Astrocyte of the hippocampus (primary cell): ENCODE measurements around the gene TGM1.
A peak's percentile ranks its signal among the peaks of the same experiment; 100 is the strongest.

ENCODE experiments used
- DNase-seq: peaks from one replicate; pipeline ENCODE4 v3.0.0; 2011; ENCODE audit warnings: low read depth, low spot score

The TGM1 gene

DNA sequence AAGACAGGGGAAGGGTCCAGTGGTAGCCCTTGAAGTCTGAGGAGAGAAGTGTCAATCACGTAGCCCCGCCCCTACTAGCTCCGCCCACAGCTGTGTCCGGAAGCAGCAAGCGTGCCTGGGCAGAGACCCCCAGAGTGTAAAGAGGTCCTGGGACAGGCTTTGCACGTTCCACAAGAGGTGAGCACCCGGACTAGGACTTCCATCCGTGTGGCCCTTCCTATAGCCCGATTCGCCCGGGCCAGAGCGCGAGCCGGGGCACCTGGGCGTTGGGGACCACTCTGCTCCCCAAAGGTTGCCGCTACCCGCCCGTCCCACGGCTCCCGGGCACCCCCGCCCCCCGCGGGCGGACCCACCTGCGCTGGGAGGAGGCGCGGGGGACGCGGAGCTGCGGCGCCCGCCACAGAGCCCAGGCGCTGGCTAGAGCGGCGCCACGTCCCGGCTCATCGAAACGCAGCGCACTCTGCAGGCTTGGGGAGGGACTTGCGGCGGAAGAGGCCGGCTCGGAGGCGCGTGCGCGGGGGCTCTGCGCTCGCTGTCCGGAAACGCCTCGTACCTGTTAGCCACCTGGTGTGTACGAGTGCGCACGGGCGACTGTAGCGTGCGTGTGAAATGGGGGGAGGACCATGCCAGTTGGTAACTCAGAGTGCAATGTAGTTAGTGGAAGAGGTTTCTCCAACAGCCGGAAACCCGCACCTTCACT, 8.3 kb upstream of the TGM1 start, which contains the start of gene RABGGTA:
TSS of gene RABGGTA (minus strand) at position 464 of the 700 bp plus-strand sequence. CDS start 482 bp downstream, outside the sequence.
- peak; percentile 95 for DNase-seq

DNA sequence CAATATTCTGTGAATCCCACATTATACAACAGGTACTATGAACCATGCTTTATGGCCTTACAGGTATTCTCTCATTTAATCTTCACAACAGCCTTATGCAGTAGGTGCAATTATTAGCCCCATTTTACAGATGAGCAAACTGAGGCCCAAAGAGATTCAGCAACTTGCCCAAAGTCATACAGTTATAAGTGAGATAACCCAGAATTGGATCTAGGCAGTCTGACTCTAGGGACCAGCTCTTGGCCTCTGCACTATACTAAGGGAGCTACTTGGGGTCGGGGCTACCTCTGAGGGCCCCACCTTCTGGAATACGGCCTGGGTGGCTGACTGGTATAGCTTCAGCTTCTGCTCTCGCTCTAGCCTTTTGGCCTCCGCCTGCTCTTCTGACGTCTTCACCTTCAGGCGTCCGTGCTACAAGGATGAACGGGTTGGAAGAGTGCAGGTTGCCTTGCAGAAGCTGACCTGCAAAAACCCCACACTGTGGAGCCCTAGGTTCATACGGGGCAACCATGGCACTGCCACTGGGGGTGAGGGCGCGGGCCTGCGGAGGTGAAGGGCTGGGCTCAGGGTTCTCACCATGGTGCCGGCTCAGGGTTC, 7.7 kb upstream of the TGM1 start:
- DNase-seq = no peak

DNA sequence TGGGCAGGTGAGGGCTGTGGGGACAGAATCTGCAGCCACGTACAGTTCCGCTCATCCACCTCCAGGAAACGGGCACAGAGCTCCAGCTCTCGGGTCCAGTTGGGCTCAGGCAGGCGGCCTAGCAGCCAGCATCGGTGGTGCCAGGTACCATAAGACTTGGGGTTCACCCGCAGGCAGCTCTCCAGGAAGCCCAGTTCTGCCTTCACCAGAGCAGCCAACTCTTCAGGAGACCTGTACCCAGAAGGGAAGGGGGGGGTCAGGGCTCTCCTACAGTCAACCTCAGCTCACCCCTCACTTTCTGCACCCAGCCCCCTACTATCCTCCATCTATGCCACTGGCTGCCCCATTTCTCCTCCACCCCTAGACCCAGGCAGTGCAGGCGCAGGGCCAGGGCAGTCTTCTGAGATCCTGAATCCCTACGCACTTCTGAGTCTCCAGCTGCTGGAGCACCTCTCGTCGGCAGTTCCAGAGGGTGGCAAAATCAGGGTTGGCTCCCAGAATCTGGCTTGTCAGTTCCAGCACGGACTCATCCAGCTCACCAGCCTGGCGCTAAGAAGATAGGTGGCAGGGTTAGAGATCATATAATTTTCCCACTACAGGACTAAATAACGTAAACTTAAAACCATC, 7.0 kb upstream of the TGM1 start:
- no peak for DNase-seq

DNA sequence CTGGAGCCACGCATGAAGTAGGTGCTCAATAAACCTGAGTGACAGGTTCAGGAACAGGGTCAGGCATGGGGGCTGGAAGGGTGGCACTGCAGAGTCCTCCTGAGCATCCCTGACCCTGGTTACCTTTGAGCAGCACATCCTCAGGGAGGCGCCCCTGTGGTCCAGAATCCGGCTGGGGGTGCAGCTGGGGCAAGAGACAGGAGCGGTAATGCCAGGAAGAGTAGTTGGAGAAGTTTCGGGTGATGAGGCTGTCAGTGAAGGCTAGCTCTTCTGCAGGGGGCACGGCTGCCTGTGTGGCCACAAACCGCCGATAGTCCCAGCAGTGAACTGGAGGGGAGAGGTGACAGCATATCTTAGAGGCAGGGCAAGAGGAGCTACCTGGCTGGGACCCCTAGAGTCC, 6.4 kb upstream of the TGM1 start:
- no peak for DNase-seq

DNA sequence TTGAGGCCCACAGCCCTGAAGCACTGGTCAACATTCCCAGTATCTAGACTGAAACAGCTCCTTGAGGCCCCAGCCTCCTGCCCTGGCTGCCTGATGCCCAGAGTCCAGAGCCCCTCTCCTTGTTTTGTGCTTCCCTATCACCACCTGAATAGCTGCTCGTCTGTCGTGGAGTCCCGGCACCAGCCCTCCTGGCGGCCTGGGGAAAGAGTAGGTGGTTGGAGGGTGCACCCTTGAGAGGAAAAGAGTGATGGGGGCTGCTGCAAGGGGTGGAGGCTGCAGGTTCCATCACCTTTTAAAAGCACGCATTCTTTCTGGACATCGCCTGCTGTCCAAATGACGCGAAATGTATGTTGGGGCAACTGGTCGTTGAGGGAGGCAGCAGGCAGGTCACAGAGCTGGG, 5.2 kb upstream of the TGM1 start:
- no peak for DNase-seq

DNA sequence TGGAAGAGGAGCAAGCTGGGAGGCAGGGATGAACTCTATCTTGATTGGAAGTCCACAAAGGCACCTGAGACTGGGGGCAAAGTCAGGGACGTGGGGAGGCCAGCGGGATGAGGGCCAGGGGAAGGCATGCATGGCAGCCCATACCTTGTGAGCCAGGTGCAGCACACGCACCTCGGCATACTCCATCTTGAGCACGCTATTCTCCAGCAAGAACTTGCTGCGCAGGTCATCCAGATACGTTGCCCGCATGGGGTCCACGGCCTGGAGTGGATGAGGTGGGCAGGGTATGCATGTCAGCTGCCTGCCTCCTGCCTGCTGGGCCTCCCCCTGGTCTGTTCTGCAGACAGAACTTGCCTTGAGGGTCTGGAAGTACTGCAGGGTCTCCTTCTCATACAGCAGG, 4.5 kb upstream of the TGM1 start:
- no peak for DNase-seq

DNA sequence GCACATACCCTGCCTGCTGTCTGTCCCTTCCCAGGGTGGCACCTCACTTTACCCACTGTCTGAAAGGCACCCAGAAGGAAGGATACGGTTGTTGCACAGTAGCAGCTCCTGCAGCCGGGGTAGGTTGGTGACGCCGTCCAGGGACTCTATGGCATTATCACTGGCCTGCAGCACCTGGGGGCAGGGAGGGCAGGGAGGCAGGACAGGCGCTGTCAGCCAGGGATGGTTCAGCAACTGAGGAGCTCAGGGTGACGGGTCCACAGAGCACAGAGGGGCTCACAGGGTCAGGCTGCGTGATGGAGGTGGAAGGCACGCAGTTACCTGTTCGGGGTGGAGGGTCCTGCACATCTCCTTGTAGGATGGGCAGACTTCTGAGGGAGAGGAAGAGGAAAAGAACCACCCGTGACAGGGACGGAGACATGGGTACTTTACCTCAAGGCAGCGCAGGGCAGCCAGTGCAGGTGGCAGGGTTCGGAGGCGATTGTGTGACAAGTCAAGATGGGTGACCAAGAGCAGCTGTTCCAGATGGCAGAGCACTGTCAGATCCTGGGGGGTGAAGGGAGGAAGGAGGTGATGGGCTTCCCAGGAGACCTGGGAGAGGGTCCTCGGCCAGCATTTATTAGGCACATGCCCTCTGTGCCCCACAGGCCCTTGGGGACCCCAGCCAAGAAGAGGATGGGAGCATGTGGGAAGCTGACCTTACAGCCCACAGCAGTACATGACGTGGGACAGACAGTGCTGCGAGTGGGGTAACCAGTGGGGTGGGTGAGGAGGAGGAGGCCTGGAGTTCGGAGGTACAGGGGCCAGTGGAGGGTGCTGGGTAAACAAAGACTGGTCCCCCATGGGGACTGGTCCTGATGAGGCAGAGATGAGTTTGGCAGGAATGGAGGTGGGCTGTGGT, 3.6 kb upstream of the TGM1 start:
- no peak for DNase-seq

DNA sequence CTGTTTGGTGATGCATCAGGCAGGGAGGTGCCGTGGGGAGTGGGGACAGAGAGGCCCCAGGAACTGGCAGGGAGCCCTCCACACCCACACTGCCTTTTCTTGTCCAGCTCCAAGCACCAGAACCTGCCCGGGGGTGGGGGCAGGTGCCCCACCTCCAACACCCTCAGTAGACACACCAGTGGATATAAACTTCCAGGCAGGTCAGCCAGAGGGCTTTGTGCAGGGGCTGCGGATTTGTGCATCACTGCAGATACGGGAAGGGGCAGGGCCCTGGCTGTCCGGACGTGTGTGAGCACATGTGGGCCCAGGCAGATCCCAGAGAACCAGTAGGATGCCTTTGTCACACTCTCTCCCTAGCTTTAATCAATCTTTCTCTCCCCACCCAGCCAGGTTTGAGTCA, 1.3 kb upstream of the TGM1 start:
- DNase-seq = no peak

DNA sequence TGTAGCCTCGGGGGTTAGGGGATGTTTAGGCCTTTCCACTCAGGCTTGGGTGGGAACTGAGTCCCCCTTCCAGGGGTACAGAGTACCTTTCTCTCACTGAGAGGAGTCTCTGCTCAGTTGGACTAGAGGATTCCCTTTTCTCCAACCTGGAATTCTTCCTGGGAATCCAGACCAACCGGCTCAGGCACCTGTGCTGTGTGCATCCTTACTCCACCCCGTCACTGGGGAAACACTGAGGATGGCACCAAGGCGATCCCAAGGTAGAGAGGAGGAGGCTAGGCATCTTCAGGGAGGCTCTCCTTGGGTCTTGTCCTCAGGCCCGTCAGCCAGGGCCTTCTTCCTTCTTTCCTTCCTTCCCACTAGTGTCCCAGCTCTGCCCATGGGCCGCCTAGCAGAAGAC, 871 bp upstream of the TGM1 start:
- no peak for DNase-seq

DNA sequence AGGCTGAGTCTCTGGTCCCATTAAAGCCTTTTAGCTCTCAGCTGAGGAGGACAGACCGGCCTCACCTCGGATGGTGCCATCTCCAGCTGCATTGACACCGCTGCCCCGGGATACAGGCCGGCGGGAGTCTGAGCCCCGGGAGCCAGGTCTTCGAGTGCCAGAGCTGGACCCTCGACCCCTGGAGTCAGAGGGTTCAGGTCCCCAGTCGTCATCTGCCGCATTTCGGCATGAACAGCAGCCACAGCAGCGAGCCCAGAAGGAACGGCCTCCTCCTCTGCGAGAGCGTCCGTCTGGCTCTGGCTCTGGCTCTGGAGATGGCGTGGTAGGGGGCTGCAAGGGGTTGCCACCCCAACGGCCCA, 1.0 kb downstream of the TGM1 start:
- DNase-seq = no peak

DNA sequence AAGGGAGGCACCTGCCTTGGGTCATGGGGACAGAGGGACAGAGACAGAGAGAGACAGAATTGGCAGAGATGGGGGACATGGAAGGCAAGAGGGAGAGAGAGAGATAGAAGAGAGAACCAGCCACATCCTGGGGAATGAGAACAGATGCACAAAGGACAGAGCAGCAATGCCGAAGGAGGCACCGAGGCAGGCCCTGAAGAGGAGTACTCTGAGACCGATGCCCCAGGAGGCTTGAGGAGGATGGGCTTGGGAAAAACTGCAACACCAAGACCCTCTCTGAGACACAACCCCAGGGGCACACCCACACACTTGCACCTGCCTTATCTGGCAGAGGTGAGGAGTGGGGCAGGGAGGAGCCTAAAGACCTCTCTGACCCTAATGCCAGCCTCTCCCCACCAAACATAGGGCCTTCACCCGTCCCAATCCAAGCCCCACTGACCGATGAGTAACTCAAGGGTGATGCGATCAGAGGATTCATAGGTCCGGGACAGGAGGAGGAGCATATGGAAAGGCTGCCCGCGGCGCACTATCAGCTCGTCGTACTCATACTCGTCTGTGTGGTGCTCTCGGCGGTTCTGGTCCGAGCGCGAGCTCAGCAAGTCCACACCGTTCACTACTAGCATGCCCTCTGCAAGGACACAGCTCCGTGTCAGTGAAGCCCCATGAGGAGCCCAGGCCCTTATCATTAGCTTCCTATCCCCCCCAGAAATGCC, 1.6 kb downstream of the TGM1 start:
- DNase-seq = no peak

DNA sequence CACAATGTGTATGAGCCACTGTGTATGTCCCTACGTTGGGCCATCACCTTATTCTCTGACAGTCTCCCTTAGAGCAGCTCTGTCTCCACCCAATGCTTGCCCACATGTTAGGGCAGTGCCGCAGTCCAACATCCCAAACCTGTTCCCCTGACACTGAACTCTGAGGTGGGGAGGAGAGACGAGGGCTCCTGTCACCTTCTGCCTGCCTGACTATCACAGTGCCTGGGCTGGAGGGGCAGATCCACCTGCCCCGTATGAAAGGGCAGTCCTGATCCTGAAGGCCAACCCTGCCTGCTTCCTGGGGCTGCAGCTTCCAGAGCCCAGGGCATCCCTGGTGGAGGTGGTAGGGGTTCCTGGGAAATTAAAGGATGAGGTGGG, 2.2 kb downstream of the TGM1 start:
- no peak for DNase-seq

DNA sequence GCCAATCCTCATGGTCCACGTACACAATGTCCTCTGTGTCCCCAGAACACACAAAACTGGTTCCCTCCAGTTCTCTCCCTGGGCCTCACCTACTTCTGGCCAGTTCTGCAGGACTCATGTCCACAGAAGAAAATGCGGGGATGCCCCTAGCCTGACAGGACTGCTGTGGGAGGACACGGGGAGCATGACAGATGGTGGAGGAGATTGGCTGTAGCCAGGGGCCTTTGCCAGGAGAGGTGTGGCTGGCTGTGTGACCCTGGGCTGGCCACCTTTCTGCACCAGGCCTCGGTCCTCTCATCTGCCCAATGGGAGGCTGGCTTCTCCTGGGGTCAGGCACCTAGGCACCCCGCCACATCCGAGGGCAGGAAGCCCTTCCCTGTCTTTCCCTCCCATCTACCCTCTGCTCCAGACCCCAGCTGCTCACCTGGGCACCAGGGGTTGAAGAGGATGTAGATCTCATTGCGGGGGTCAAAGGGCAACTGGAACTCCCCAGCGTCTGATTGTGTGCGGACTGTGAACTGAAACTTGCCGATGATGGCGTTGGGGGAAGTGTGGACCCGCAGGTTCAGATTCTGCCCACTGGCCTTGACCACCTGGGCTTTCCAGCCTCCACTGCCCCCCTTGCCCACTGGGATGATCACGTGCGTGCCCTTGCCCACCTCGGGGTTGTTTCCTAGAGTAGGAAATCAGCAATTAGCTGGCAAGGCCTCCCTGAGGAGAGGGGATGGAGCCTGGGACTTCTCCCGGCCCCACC, 2.8 kb downstream of the TGM1 start:
- DNase-seq = no peak

DNA sequence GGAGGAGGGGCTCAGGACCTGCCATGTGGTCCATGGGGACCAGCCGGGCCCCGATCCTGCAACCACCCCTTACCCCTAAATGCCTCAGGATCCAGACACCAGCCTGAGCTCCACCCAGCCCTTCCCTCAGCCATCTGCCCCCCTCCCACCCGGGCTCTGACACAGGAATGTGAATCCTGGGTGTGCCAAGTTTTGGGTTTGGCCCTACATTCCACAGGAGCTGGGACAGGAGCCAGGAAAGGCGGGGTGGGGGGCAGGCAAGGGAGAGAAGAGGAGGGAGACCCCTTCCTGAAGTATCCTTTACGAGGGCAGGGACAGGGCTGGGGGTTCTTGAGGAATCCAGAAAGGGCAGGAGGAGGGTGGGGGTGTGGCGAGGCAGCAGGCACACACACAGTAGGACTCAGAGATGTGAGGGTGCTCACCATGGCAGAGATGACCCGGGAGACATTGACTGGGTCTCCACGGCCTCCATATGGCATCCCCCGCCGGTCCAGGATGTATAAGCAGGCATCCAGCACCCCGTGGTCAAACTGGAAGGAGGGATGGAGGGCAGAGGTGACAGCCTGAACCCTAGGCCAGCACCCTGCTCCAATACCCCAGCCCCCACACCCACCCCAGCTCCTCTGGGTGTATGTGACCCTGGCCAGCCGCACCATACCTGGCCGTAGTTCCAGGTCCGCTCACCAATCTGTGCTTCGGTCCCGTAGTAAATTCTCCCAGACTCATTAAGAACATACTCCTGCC, 3.5 kb downstream of the TGM1 start:
- DNase-seq = peak; percentile 93

DNA sequence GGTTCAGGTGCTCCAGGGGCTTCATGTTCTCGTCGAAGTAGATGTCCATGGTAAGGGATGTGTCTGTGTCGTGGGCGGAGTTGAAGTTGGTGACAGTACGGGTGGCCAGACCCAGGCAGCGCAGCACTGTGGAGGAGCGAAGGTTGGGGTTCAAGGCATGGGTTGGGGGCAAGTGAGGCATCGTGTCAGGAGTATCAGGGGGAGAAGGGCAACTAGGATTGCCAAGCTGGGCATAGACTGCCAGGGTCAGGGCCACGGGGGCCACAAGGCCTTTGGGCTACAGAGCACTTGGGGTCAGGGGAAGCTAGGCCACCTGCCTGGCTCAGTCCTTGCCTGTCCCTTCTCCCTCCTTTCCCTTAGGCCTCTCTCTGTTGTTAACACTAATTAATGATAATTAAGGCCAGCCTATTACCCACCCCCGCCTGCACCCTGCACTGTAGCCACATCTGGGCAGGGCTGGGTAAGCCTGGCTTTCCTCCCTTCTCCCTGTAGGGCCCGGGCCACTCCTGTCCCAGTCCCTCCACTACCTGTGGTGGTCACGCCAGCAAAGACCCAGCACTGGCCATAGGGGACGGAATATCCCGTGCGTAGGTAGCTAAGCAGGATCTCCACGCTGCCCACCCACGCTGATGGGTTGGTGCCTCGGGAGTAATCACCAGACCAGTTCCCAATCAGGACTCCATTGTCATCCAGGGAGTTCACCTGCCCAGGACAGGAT, 4.3 kb downstream of the TGM1 start:
- DNase-seq = no peak

DNA sequence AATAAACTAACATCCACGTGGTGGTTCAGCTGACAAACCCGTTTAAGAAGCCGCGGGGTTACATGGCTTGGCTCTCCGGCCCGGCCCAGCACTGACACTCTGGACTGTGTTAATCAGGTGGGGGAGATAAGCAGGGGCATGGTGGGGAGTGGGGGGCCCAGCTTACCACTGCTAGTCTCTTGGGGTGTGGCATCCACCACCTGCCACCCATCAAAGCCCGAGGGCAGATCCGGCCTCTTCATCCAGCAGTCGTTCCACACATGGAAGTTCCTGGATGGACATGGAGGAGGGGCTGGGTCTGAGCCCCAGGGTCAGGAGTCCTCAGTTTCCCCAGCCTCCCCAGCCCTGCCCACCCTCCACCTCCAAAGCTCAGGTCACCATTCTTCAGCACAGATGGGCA, 4.9 kb downstream of the TGM1 start:
- DNase-seq = no peak

DNA sequence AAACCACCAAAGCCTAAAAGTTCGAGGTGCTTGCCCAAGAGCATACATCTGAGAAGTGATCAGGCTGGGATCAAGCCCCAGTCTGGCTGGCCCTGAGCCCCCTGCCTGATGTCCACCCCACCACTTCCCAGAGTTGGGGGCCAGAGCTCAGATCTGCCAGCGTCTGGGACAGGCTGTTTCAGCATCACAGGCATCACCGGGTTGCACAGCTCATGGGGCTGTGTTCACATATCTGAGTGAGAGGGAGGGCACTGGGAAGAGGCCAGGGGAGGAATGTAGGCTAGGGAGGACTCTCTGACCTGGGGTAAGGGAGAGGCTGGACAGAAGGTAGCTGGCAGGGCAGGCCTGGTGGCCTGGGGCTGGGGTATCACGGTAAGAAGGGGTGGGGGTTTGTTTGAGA, 6.0 kb downstream of the TGM1 start:
- no peak for DNase-seq

DNA sequence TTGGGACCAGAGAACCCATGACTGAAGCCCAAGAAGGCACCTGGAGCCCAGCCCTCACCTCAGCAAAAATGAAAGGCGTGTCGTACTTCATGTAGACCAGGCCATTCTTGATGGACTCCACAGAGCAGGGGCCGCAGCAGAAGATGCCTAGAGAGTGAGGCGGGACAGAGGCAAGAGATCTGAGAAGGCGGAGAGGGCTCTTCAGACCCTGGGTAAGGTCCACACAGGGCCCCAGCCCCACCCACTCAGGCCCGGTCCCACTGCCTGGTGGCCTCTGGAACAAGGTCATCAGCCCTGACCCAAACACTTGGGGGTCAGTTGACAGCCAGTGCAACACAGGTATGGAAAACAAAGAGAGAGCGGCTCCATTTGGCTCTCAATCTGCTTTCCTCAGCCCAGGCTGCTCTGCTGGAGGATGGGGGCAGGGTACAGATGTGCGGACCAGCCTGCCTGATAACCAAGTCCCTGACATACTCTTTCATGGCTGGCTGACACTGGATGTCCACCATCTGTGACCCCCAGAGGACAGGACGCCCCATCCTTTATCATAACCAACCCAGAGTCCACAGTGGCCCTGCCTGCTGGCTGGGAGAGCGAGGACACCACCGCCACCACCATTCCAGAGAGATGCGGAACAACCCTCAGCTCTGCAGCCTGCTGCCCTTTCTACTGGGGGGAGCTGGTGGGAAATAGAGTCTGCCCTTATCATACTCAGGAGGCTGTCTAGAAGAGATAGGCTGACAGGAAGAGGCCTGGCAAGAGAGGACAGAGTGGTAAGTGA, 6.9 kb downstream of the TGM1 start:
- no peak for DNase-seq

DNA sequence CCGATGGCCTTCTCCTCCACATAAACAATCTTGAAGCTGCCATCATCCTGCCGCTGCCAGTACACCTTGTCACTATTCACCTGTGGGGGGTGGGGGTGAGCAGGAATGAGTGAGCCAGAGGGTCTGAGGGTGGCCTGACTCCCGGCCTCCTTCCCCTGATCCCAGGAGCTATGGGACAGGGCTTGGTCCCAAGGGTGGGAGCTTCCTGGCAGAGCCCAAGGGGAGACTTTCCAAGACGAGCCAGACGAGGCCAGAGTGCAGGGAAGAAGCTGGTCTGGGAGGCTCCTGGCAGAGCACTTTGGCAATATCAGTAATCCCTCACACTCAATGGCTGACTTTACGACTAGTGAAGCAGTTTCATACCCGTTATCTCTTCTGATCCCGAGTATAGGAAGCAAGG, 7.5 kb downstream of the TGM1 start:
- no peak for DNase-seq
